ENCODE measurements around the gene KCTD14.

- TF ChIP-seq CTCF (IDR thresholded peaks at IDR 0.05; ENCODE audit: insufficient read depth, low read depth, low read length) (no peak), EZH2 (IDR thresholded peaks at IDR 0.05; ENCODE audit: insufficient read depth, low read length) (no peak)
Measured at GRCh38 chr11:78037825-78038620, 14.9 kb upstream of the KCTD14 start.
